A673 (cell line): ENCODE results near the gene DHRS1. TPM values are rescaled to one million over a fixed set of nuclear protein-coding genes. Genes with fewer than 3 reads are reported as not detected.

Source experiments
- BruUV-seq: library from RNA; stranded (reverse); fragments of 400-500 nt; replicated peaks from 2 replicates; lab custom pipeline; 2021; lab: Mats Ljungman, UMichigan
- CTCF ChIA-PET: fragments of 300-600 bp; sonication (Branson Sonifier 250); formaldehyde crosslinking; loops from one replicate; lab custom pipeline; 2022; ENCODE audit warnings: antibody characterized with exemption; lab: Charles Lee
- POLR2A ChIA-PET: fragments of 300-600 bp; sonication (Branson Sonifier 250); formaldehyde crosslinking; loops from one replicate; lab custom pipeline; 2022; ENCODE audit warnings: antibody characterized with exemption; ENCODE audit not compliant: low non-redundant PET; lab: Charles Lee
- DNase-seq: peaks from one replicate; pipeline ENCODE4 v3.0.0-alpha.2; 2015; ENCODE audit warnings: low spot score
- H3K27ac ChIP-seq: fragments of 200-600 bp; sonication (generic); 2 replicates; pipeline ENCODE4 v1.5.1; 2016; ENCODE audit warnings: mixed run types, low read depth, mild to moderate bottlenecking, mixed read lengths, antibody characterized with exemption, low read length; ENCODE audit not compliant: poor library complexity, severe bottlenecking
- H3K27me3 ChIP-seq: fragments of 200-600 bp; sonication (generic); replicated peaks from 2 replicates; pipeline ENCODE4 v1.6.1; 2017; ENCODE audit warnings: mixed run types, low read depth, mild to moderate bottlenecking, mixed read lengths, antibody characterized with exemption, low read length; ENCODE audit not compliant: insufficient read depth, poor library complexity
- H3K36me3 ChIP-seq: fragments of 200-600 bp; sonication (generic); 2 replicates; pipeline ENCODE4 v1.6.1; 2016; ENCODE audit warnings: mixed run types, mild to moderate bottlenecking, mixed read lengths, antibody characterized with exemption, low read length; ENCODE audit not compliant: insufficient read depth, poor library complexity, severe bottlenecking
- H3K4me1 ChIP-seq: fragments of 200-600 bp; sonication (generic); 2 replicates; pipeline ENCODE4 v1.6.1; 2017; ENCODE audit warnings: mixed run types, mild to moderate bottlenecking, mixed read lengths, antibody characterized with exemption, low read length; ENCODE audit not compliant: insufficient read depth, poor library complexity, severe bottlenecking
- H3K4me3 ChIP-seq: fragments of 200-600 bp; sonication (generic); 2 replicates; pipeline ENCODE4 v1.5.1; 2016; ENCODE audit warnings: low read depth, mixed run types, mild to moderate bottlenecking, mixed read lengths, low read length; ENCODE audit not compliant: poor library complexity, severe bottlenecking
- H3K9me3 ChIP-seq: fragments of 200-600 bp; sonication (generic); 2 replicates; pipeline ENCODE4 v1.6.1; 2016; ENCODE audit warnings: mixed run types, low read depth, mild to moderate bottlenecking, mixed read lengths, antibody characterized with exemption, low read length; ENCODE audit not compliant: poor library complexity, severe bottlenecking
- EZH2 ChIP-seq: fragments of 200-600 bp; sonication (generic); IDR thresholded peaks from 2 replicates; pipeline ENCODE4 v1.6.1; 2017; ENCODE audit warnings: borderline replicate concordance, low read depth, mild to moderate bottlenecking, mixed read lengths, antibody characterized with exemption, low read length; ENCODE audit not compliant: poor library complexity, severe bottlenecking
- intact Hi-C: fragments of 100-400 bp; cut with micrococcal nuclease; formaldehyde crosslinking; loops from one replicate; pipeline ENCODE4 v1.10.0; 2022; ENCODE audit not compliant: unreplicated experiment
- total RNA-seq: library from RNA; stranded (reverse); gene quantifications from 2 replicates; pipeline ENCODE4 v1.2.3, GENCODE V29; 2021
- TF ChIP-seq, protein P1 (sequence below): fragments of 300-800, 200-600 bp; sonication (generic); conservative IDR thresholded peaks from 2 replicates; pipeline ENCODE4 v1.5.1; 2017; ENCODE audit warnings: low read depth, mild to moderate bottlenecking, antibody characterized with exemption, low read length, moderate library complexity, mixed read lengths

DHRS1 gene
- total RNA-seq, 1 experiment from 2014 or later: 13.3 TPM

DNA sequence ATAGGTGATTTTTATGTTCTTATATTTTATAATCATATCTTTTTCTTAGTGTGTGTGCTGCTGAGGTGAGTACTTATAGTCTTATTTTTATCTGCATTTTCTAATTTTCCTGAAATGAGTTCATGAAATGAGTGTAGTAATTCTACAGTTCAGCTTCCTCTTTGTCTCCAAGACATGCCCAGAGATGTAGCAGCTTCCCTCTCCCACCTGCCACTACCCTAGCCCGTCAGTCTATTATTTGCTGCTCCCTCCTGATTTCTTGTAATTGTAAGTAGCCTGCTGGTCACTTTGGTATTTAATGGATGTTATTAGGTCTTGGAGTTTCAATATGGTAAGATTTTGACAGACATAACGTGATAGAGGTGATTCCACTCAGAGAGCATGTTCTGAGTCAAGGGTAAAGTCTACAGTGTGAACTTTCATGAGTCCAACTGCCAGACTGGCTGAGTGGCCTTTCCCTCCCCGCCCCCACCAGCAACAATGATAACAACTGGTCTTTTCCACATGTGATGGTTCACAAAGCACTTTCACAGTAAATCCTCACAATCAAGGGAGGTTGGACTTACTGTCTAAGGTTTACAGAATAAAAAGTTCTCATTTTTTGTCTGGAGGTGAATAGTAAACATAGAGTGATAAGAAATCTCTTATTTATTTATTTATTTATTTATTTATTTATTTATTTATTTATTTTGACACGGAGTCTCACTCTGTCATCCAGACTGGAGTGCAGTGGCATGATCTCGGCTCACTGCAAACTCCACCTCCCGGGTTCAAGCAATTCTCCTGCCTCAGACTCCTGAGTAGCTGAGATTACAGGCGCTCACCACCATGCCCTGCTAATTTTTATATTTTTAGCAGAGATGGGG lies 44.4 kb upstream of the DHRS1 start:
- no peak for TF ChIP-seq EZH2
- TF ChIP-seq, protein P1, sequence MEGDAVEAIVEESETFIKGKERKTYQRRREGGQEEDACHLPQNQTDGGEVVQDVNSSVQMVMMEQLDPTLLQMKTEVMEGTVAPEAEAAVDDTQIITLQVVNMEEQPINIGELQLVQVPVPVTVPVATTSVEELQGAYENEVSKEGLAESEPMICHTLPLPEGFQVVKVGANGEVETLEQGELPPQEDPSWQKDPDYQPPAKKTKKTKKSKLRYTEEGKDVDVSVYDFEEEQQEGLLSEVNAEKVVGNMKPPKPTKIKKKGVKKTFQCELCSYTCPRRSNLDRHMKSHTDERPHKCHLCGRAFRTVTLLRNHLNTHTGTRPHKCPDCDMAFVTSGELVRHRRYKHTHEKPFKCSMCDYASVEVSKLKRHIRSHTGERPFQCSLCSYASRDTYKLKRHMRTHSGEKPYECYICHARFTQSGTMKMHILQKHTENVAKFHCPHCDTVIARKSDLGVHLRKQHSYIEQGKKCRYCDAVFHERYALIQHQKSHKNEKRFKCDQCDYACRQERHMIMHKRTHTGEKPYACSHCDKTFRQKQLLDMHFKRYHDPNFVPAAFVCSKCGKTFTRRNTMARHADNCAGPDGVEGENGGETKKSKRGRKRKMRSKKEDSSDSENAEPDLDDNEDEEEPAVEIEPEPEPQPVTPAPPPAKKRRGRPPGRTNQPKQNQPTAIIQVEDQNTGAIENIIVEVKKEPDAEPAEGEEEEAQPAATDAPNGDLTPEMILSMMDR: no peak
- Histone ChIP-seq H3K27me3 (no peaks in the 10 kb centered on the region), H3K27ac (no peak overlapping the region), H3K36me3 (no peaks in the 10 kb centered on the region), H3K4me3 (no peak overlapping the region), H3K4me1 (no peaks in the 10 kb centered on the region), H3K9me3 (no peaks in the 10 kb centered on the region)
- DNase-seq: no peak
- CTCF ChIA-PET: no interaction called here
- no TSS peak for BruUV-seq
- intact Hi-C loops: no loop called here
- POLR2A ChIA-PET: no interaction called here

DNA sequence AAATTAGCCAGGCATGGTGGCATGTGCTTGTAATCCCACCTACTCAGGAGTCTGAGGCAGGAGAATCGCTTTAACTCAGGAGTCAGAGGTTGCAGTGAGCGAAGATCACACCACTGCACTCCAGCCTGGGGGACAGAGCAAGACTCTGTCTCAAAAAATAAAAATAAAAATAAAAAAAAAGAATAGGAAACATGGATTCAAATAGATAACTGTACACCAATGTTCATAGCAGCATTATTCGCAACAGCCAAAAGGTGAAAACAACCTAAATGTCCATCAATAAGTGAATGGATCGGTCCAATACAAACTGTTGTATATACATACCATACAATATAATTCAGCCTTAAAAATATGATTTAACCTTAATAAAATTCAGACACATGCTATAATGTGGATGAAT lies 43.3 kb upstream of the DHRS1 start:
- no TSS peak for BruUV-seq
- no peak overlapping the region for H3K27ac ChIP-seq
- ChIA-PET CTCF (no interaction called here), POLR2A (no interaction called here)
- no peak overlapping the region for H3K4me3 ChIP-seq
- TF ChIP-seq EZH2: no peak
- TF ChIP-seq, protein P1: no peak
- H3K9me3 ChIP-seq: no peaks in the 10 kb centered on the region
- H3K27me3 ChIP-seq: no peaks in the 10 kb centered on the region
- intact Hi-C loops: no loop called here
- DNase-seq: no peak
- H3K4me1 ChIP-seq: no peaks in the 10 kb centered on the region
- no peaks in the 10 kb centered on the region for H3K36me3 ChIP-seq

DNA sequence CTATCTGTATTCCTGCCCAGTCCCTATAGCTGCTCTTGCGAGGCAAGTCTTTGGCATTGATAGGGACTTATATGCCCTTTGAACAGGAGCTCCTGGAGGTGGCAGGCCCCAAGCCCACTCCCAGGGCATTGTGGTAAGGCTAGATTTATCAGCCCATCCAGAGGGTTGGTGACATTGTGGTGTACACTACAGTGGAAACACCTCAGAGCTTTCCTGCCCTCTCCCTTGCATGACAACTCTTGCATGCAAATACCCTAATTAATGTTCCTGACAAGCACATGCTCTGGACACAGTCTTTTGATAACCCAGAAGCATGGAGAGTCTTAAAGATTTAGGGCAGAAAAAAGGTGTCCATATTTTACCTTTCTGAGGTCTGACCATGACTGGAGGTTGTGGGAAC lies 41.0 kb upstream of the DHRS1 start:
- no peak for TF ChIP-seq EZH2
- TF ChIP-seq, protein P1: no peak
- Histone ChIP-seq H3K4me3 (no peak overlapping the region), H3K9me3 (no peaks in the 10 kb centered on the region), H3K27ac (no peak overlapping the region), H3K4me1 (no peaks in the 10 kb centered on the region), H3K27me3 (no peaks in the 10 kb centered on the region), H3K36me3 (no peaks in the 10 kb centered on the region)
- no peak for DNase-seq
- POLR2A ChIA-PET: no interaction called here
- intact Hi-C loops: no loop called here
- BruUV-seq: no TSS peak
- CTCF ChIA-PET: interaction anchor here (1.8 kb wide), 1 partner anchor 91 kb away, joined by 6 read pairs; no protein-coding TSS in a partner anchor
